NCI-H526 treated with DMSO at 0.1 percent for 48 hours (cell line): ENCODE measurements around the gene DGKE.

Source experiments
- DNase-seq: peaks from one replicate; lab custom pipeline; 2025; lab: John Stamatoyannopoulos, UW

DGKE gene

GRCh38 chr17:56890906-56891674, 57.1 kb downstream of the DGKE start:
- no peak for DNase-seq

- DNase-seq = no peak
Measured at GRCh38 chr17:56891751-56892150, 57.8 kb downstream of the DGKE start.

- no peak for DNase-seq
Measured at GRCh38 chr17:56892333-56892732, 58.4 kb downstream of the DGKE start.

- DNase-seq = no peak
Measured at GRCh38 chr17:56893503-56893902, 59.6 kb downstream of the DGKE start.

GRCh38 chr17:56894859-56895455, 61.0 kb downstream of the DGKE start:
- DNase-seq = no peak

- no peak for DNase-seq
Measured at GRCh38 chr17:56896217-56896967, 62.4 kb downstream of the DGKE start.

GRCh38 chr17:56896968-56897359, 63.0 kb downstream of the DGKE start:
- DNase-seq = no peak

- DNase-seq = no peak
Measured at GRCh38 chr17:56897646-56898424, 63.9 kb downstream of the DGKE start.

GRCh38 chr17:56898874-56899273, 64.9 kb downstream of the DGKE start:
- no peak for DNase-seq

GRCh38 chr17:56899403-56899802, 65.5 kb downstream of the DGKE start:
- DNase-seq = no peak

GRCh38 chr17:56902348-56902747, 68.4 kb downstream of the DGKE start:
- no peak for DNase-seq

GRCh38 chr17:56903560-56903959, 69.6 kb downstream of the DGKE start:
- DNase-seq = no peak

GRCh38 chr17:56908001-56908542, 74.1 kb downstream of the DGKE start:
- no peak for DNase-seq

- DNase-seq = no peak
Measured at GRCh38 chr17:56909742-56910508, 76.0 kb downstream of the DGKE start.

- no peak for DNase-seq
Measured at GRCh38 chr17:56910509-56911235, 76.7 kb downstream of the DGKE start.

GRCh38 chr17:56912105-56912999, 78.4 kb downstream of the DGKE start:
- no peak for DNase-seq

- no peak for DNase-seq
Measured at GRCh38 chr17:56913000-56913311, 79.0 kb downstream of the DGKE start.

- DNase-seq = peak; percentile 89
Measured at GRCh38 chr17:56913353-56913866, 79.5 kb downstream of the DGKE start.

GRCh38 chr17:56913867-56914580, 80.1 kb downstream of the DGKE start, which contains the start of gene TRIM25:
TSS of gene TRIM25 (minus strand) at chr17:56914049. CDS start at chr17:56913988, 61 bp downstream.
- DNase-seq = peak; percentile 89
